HepG2 (cell line): Measurements from ENCODE around the gene ABHD12. TPM values are rescaled to one million over a fixed set of nuclear protein-coding genes. Genes with fewer than 3 reads are reported as not detected.

Experiments
- ATF5 ChIP-seq: sonication (generic); formaldehyde crosslinking; IDR thresholded peaks from 2 replicates; pipeline ENCODE4 v1.4.0; 2020; ENCODE audit warnings: mild to moderate bottlenecking, low read depth, missing genetic modification reagents
- ERF ChIP-seq: IDR thresholded peaks from 2 replicates; pipeline ENCODE4 v1.6.1; 2018; ENCODE audit warnings: missing biosample characterization, missing genetic modification reagents
- FOXM1 ChIP-seq: sonication (generic); formaldehyde crosslinking; IDR thresholded peaks from 2 replicates; pipeline ENCODE4 v1.5.0; 2020; ENCODE audit warnings: missing genetic modification reagents
- HOXA7 ChIP-seq: sonication (generic); formaldehyde crosslinking; IDR thresholded peaks from 2 replicates; pipeline ENCODE4 v1.8.1; 2022; ENCODE audit warnings: mild to moderate bottlenecking, missing genetic modification reagents, moderate library complexity
- KDM2A ChIP-seq: sonication (generic); formaldehyde crosslinking; IDR thresholded peaks from 2 replicates; pipeline ENCODE4 v1.4.0; 2020; ENCODE audit warnings: low read depth, missing genetic modification reagents, borderline replicate concordance
- KLF12 ChIP-seq: sonication (generic); formaldehyde crosslinking; IDR thresholded peaks from 2 replicates; pipeline ENCODE4 v1.4.0; 2020; ENCODE audit warnings: missing genetic modification reagents, borderline replicate concordance
- MZF1 ChIP-seq: sonication (generic); formaldehyde crosslinking; IDR thresholded peaks from 2 replicates; pipeline ENCODE4 v1.8.1; 2023; ENCODE audit warnings: mild to moderate bottlenecking, missing genetic modification reagents, borderline replicate concordance
- NAIF1 ChIP-seq: sonication (generic); formaldehyde crosslinking; IDR thresholded peaks from 2 replicates; pipeline ENCODE4 v1.5.0; 2020; ENCODE audit warnings: mild to moderate bottlenecking, missing genetic modification reagents, borderline replicate concordance
- NFE2 ChIP-seq: sonication (generic); formaldehyde crosslinking; IDR thresholded peaks from 2 replicates; pipeline ENCODE4 v1.4.0; 2020; ENCODE audit warnings: missing genetic modification reagents
- NFYC ChIP-seq: IDR thresholded peaks from 2 replicates; pipeline ENCODE4 v1.6.1; 2016; ENCODE audit warnings: missing genetic modification reagents, missing compliant biosample characterization
- RELA ChIP-seq: sonication (generic); formaldehyde crosslinking; IDR thresholded peaks from 2 replicates; pipeline ENCODE4 v1.4.0; 2020; ENCODE audit warnings: missing genetic modification reagents
- ZBTB1 ChIP-seq: sonication (generic); formaldehyde crosslinking; IDR thresholded peaks from 2 replicates; pipeline ENCODE4 v1.4.0; 2020; ENCODE audit warnings: missing genetic modification reagents, borderline replicate concordance
- ZGPAT ChIP-seq: IDR thresholded peaks from 2 replicates; pipeline ENCODE4 v1.6.1; 2016; ENCODE audit warnings: mild to moderate bottlenecking
- ZKSCAN8 ChIP-seq: IDR thresholded peaks from 2 replicates; pipeline ENCODE4 v1.6.1; 2016; ENCODE audit warnings: borderline replicate concordance, missing genetic modification reagents, missing compliant biosample characterization
- ZNF24 ChIP-seq: fragments of 450-650 bp; IDR thresholded peaks from 2 replicates; pipeline ENCODE4 v1.6.1; 2017; ENCODE audit warnings: antibody characterized with exemption, mild to moderate bottlenecking
- ZNF326 ChIP-seq: sonication (generic); formaldehyde crosslinking; IDR thresholded peaks from 2 replicates; pipeline ENCODE4 v1.4.0; 2020; ENCODE audit warnings: missing genetic modification reagents, borderline replicate concordance
- ZNF484 ChIP-seq: sonication (generic); formaldehyde crosslinking; IDR thresholded peaks from 2 replicates; pipeline ENCODE4 v1.5.1; 2020; ENCODE audit warnings: mild to moderate bottlenecking, low read depth, missing genetic modification reagents, borderline replicate concordance
- polyA plus RNA-seq, 8 experiments: library from polyadenylated mRNA; depleted of rRNA in 3 of 8; stranded (reverse) in 7 of 8; unstranded in 1 of 8; fragments of >200 nt; fragmentation: Illumina TruSeq in 4 of 8; extraction: Trizol in 4 of 8; gene quantifications; 2 replicates each; pipeline versions ENCODE4 v1.2.1 to v1.2.3, GENCODE V29; 2011 to 2016; ENCODE audit warnings: low read depth in 4 of 8, missing spikeins in 1 of 8, mixed read lengths in 1 of 8; ENCODE audit not compliant: insufficient read depth in 1 of 8
- total RNA-seq, 5 experiments: library from RNA; depleted of rRNA; stranded (reverse); fragments of >200 nt; fragmentation: Illumina TruSeq; extraction: Trizol; gene quantifications; 2 replicates each; pipeline ENCODE4 v1.2.3, GENCODE V29; 2016; ENCODE audit warnings: low read depth in 1 of 5
- TF ChIP-seq, protein P1 (sequence below): sonication (generic); formaldehyde crosslinking; conservative IDR thresholded peaks from 2 replicates; pipeline ENCODE4 v1.8.0; 2022; ENCODE audit warnings: low read depth, missing genetic modification reagents
- TF ChIP-seq, protein P2 (sequence below): IDR thresholded peaks from 2 replicates; pipeline ENCODE4 v1.6.1; 2018; ENCODE audit warnings: missing genetic modification reagents
- TF ChIP-seq, protein P3 (sequence below): IDR thresholded peaks from 2 replicates; pipeline ENCODE4 v1.6.1; 2018; ENCODE audit warnings: missing genetic modification reagents, mild to moderate bottlenecking, missing compliant biosample characterization
- TF ChIP-seq, protein P4 (sequence below): sonication (generic); formaldehyde crosslinking; IDR thresholded peaks from 2 replicates; pipeline ENCODE4 v1.9.0; 2021; ENCODE audit warnings: missing genetic modification reagents, mild to moderate bottlenecking, borderline replicate concordance

The ABHD12 gene
- total and polyA plus RNA-seq, 2 of the 13 experiments (the other 11 are each of a cell fraction or from before 2014, with no cell fraction given), result 23.5 to 72.1 TPM

GRCh38 chr20:25407311-25408169, 16.9 kb upstream of the ABHD12 start, which contains the start of gene GINS1 (continued):
- TF ChIP-seq ATF5 (CRISPR knock-in tag) (peak; percentile 96), KLF12 (CRISPR knock-in tag) (peak; percentile 99), NAIF1 (CRISPR knock-in tag) (peak; percentile 93; the same call in 1 of the 2 replicates), NFYC (CRISPR knock-in tag) (peak; percentile 99), MZF1 (peak; percentile 79; the same call in 1 of the 2 replicates), FOXM1 (CRISPR knock-in tag) (peak; percentile 94), ZBTB1 (CRISPR knock-in tag) (no peak), KDM2A (CRISPR knock-in tag) (peak; percentile 99), NFE2 (CRISPR knock-in tag) (no peak), ZGPAT (CRISPR knock-in tag) (peak; percentile 98), ZNF24 (no peak), HOXA7 (CRISPR knock-in tag) (no peak; the same call in 1 of the 2 replicates), ZNF326 (CRISPR knock-in tag) (no peak), ZNF484 (CRISPR knock-in tag) (peak; percentile 75; the same call in 1 of the 2 replicates), ZKSCAN8 (peak; percentile 62), RELA (CRISPR knock-in tag) (0 out of 2 replicates have a peak, but pooled peaks have one; percentile 52), ERF (peak; percentile 96)
- TF ChIP-seq, protein P1, sequence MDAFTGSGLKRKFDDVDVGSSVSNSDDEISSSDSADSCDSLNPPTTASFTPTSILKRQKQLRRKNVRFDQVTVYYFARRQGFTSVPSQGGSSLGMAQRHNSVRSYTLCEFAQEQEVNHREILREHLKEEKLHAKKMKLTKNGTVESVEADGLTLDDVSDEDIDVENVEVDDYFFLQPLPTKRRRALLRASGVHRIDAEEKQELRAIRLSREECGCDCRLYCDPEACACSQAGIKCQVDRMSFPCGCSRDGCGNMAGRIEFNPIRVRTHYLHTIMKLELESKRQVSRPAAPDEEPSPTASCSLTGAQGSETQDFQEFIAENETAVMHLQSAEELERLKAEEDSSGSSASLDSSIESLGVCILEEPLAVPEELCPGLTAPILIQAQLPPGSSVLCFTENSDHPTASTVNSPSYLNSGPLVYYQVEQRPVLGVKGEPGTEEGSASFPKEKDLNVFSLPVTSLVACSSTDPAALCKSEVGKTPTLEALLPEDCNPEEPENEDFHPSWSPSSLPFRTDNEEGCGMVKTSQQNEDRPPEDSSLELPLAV, result no peak; the same call in 1 of the 2 replicates
- TF ChIP-seq, protein P2, sequence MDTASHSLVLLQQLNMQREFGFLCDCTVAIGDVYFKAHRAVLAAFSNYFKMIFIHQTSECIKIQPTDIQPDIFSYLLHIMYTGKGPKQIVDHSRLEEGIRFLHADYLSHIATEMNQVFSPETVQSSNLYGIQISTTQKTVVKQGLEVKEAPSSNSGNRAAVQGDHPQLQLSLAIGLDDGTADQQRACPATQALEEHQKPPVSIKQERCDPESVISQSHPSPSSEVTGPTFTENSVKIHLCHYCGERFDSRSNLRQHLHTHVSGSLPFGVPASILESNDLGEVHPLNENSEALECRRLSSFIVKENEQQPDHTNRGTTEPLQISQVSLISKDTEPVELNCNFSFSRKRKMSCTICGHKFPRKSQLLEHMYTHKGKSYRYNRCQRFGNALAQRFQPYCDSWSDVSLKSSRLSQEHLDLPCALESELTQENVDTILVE, result peak; percentile 80; the same call in 1 of the 2 replicates
- TF ChIP-seq, protein P3, sequence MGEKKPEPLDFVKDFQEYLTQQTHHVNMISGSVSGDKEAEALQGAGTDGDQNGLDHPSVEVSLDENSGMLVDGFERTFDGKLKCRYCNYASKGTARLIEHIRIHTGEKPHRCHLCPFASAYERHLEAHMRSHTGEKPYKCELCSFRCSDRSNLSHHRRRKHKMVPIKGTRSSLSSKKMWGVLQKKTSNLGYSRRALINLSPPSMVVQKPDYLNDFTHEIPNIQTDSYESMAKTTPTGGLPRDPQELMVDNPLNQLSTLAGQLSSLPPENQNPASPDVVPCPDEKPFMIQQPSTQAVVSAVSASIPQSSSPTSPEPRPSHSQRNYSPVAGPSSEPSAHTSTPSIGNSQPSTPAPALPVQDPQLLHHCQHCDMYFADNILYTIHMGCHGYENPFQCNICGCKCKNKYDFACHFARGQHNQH (CRISPR knock-in tag), result peak; percentile 97
- TF ChIP-seq, protein P4, sequence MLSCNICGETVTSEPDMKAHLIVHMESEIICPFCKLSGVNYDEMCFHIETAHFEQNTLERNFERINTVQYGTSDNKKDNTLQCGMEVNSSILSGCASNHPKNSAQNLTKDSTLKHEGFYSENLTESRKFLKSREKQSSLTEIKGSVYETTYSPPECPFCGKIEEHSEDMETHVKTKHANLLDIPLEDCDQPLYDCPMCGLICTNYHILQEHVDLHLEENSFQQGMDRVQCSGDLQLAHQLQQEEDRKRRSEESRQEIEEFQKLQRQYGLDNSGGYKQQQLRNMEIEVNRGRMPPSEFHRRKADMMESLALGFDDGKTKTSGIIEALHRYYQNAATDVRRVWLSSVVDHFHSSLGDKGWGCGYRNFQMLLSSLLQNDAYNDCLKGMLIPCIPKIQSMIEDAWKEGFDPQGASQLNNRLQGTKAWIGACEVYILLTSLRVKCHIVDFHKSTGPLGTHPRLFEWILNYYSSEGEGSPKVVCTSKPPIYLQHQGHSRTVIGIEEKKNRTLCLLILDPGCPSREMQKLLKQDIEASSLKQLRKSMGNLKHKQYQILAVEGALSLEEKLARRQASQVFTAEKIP, result no peak
